ENCODE measurements around the gene SNRPN. TPM values are rescaled to one million over a fixed set of nuclear protein-coding genes. Genes with fewer than 3 reads are reported as not detected.
"Not testable (repeated sequence)": the region's sequence is repeated elsewhere in the genome, so short reads cannot be mapped to it uniquely, and the experiment has no call there.

SNRPN gene
- total and polyA plus RNA-seq, 7 donors: 65.4 to 240 (median 108) TPM

GRCh38 chr15:24924153-24924552, 30.6 kb upstream of the SNRPN start:
- ATAC-seq (no peak), DNase-seq (no peak)
- Histone ChIP-seq H3K27ac (no peak overlapping the region), H3K27me3 (ENCODE audit: insufficient read depth in 3 of 3, low read length in 2 of 3) (no peaks in the 10 kb centered on the region), H3K9me3 (no peaks in the 10 kb centered on the region), H3K4me1 (no peaks in the 10 kb centered on the region), H3K36me3 (ENCODE audit: insufficient read depth in 1 of 2, low read depth in 1 of 2) (no peaks in the 10 kb centered on the region), H3K4me3 (no peak overlapping the region)
- 79 to 82% (median 79%) methylated on average over 3 of the region's 3 CpGs for WGBS, 3 donors
- no peak for TF ChIP-seq CTCF (IDR thresholded peaks at IDR 0.05)
- intact Hi-C loops (cut with DNase I): no loop called here

- DNase-seq: no peak
- Histone ChIP-seq H3K27me3 (ENCODE audit: insufficient read depth in 3 of 3, low read length in 2 of 3) (no peaks in the 10 kb centered on the region), H3K4me3 (no peak overlapping the region), H3K9me3 (no peaks in the 10 kb centered on the region), H3K4me1 (no peaks in the 10 kb centered on the region), H3K27ac (no peak overlapping the region), H3K36me3 (ENCODE audit: insufficient read depth in 1 of 2, low read depth in 1 of 2) (no peaks in the 10 kb centered on the region)
- WGBS, 3 donors: 48 to 68% (median 56%) methylated on average over 2 of the region's 2 CpGs
- no peak for TF ChIP-seq CTCF (IDR thresholded peaks at IDR 0.05)
- intact Hi-C loops (cut with DNase I): no loop called here
- ATAC-seq: peak in 1 of 4 donors; percentile 40
Measured at GRCh38 chr15:24924621-24925020, 30.2 kb upstream of the SNRPN start.

- ATAC-seq; H3K27me3 ChIP-seq (ENCODE audit: insufficient read depth in 3 of 3, low read length in 2 of 3); intact Hi-C loops (cut with DNase I); H3K27ac ChIP-seq; H3K4me3 ChIP-seq; DNase-seq; H3K36me3 ChIP-seq (ENCODE audit: insufficient read depth in 1 of 2, low read depth in 1 of 2); H3K4me1 ChIP-seq; H3K9me3 ChIP-seq: not testable (repeated sequence)
- 86 to 87% (median 86%) methylated on average over 10 of the region's 10 CpGs for WGBS, 3 donors
Measured at GRCh38 chr15:24931874-24932732, 22.7 kb upstream of the SNRPN start.

- ATAC-seq (peak in 2 of 4 donors; percentile 41 to 69), DNase-seq (no peak)
- intact Hi-C loops (cut with DNase I): no loop called here
- no peaks in the 10 kb centered on the region for H3K4me1 ChIP-seq
- H3K36me3 ChIP-seq (ENCODE audit: insufficient read depth in 1 of 2, low read depth in 1 of 2): no peaks in the 10 kb centered on the region
- WGBS, 3 donors: 61 to 75% (median 66%) methylated on average over 7 of the region's 7 CpGs
- H3K27ac ChIP-seq: no peak overlapping the region
- H3K27me3 ChIP-seq (ENCODE audit: insufficient read depth in 3 of 3, low read length in 2 of 3): no peaks in the 10 kb centered on the region
- no peak for TF ChIP-seq CTCF (IDR thresholded peaks at IDR 0.05)
- no peak overlapping the region for H3K4me3 ChIP-seq
- H3K9me3 ChIP-seq: no peaks in the 10 kb centered on the region
Measured at GRCh38 chr15:24933716-24934115, 21.1 kb upstream of the SNRPN start.

GRCh38 chr15:24938224-24938623, 16.6 kb upstream of the SNRPN start:
- H3K27ac ChIP-seq; H3K36me3 ChIP-seq (ENCODE audit: insufficient read depth in 1 of 2, low read depth in 1 of 2); ATAC-seq; H3K9me3 ChIP-seq; intact Hi-C loops (cut with DNase I); H3K4me3 ChIP-seq; DNase-seq; H3K4me1 ChIP-seq; H3K27me3 ChIP-seq (ENCODE audit: insufficient read depth in 3 of 3, low read length in 2 of 3): not testable (repeated sequence)
- 67 to 76% (median 74%) methylated on average over 3 of the region's 3 CpGs for WGBS, 3 donors

Data from psoas muscle (tissue), 8 donors.